GM12892 (cell line): Measurements from ENCODE around the gene CD37.

ENCODE experiments used
- DNase-seq: peaks from one replicate; pipeline ENCODE4 v3.0.0; 2011; ENCODE audit not compliant: insufficient read length
- FAIRE-seq: peaks from 2 replicates; lab custom pipeline; 2011; peaks lifted over from hg19 to GRCh38; lab: Jason Lieb, UNC
- POLR2A ChIP-seq: IDR thresholded peaks from 2 replicates; pipeline ENCODE4 v1.6.1; 2011; ENCODE audit warnings: low read depth, low read length, control low read depth
- POLR2AphosphoS5 ChIP-seq: IDR thresholded peaks from 2 replicates; pipeline ENCODE4 v1.6.1; 2011; ENCODE audit warnings: low read depth, low read length, control low read depth
- TAF1 ChIP-seq: IDR thresholded peaks from 2 replicates; pipeline ENCODE4 v1.6.1; 2011; ENCODE audit warnings: low read depth, mild to moderate bottlenecking, control low read depth, low read length, borderline replicate concordance

CD37 gene

GRCh38 chr19:49340865-49341718 is 5.9 kb downstream of the CD37 start:
- FAIRE-seq: no peak
- TF ChIP-seq POLR2AphosphoS5: no peak
- no peak for TF ChIP-seq TAF1
- TF ChIP-seq POLR2A: no peak
- DNase-seq: no peak

- TF ChIP-seq POLR2A (no peak), POLR2AphosphoS5 (no peak), TAF1 (no peak)
- no peak for DNase-seq
- FAIRE-seq: no peak
Observed at GRCh38 chr19:49342291-49342721, 7.1 kb downstream of the CD37 start.

GRCh38 chr19:49343123-49343522 is 7.9 kb downstream of the CD37 start:
- DNase-seq: no peak
- no peak for TF ChIP-seq POLR2A
- TF ChIP-seq POLR2AphosphoS5: no peak
- no peak for TF ChIP-seq TAF1
- FAIRE-seq: no peak

- TF ChIP-seq POLR2A (no peak), TAF1 (no peak), POLR2AphosphoS5 (no peak)
- FAIRE-seq (no peak), DNase-seq (no peak)
Observed at GRCh38 chr19:49344505-49345423, 9.6 kb downstream of the CD37 start.

GRCh38 chr19:49347191-49347590 is 12.0 kb downstream of the CD37 start:
- FAIRE-seq (no peak), DNase-seq (no peak)
- TF ChIP-seq POLR2AphosphoS5: no peak
- no peak for TF ChIP-seq TAF1
- no peak for TF ChIP-seq POLR2A

- no peak for DNase-seq
- FAIRE-seq: peak; percentile 5
- TF ChIP-seq TAF1 (no peak), POLR2A (no peak), POLR2AphosphoS5 (no peak)
Observed at GRCh38 chr19:49347835-49348234, 12.6 kb downstream of the CD37 start.

- DNase-seq (no peak), FAIRE-seq (no peak)
- TF ChIP-seq POLR2A: no peak
- no peak for TF ChIP-seq POLR2AphosphoS5
- TF ChIP-seq TAF1: no peak
Observed at GRCh38 chr19:49348305-49349189, 13.3 kb downstream of the CD37 start.

GRCh38 chr19:49349567-49349966 is 14.4 kb downstream of the CD37 start:
- no peak for FAIRE-seq
- TF ChIP-seq POLR2AphosphoS5: no peak
- no peak for TF ChIP-seq TAF1
- TF ChIP-seq POLR2A: no peak
- no peak for DNase-seq

GRCh38 chr19:49355909-49356353 is 20.7 kb downstream of the CD37 start:
- TF ChIP-seq POLR2A (no peak), POLR2AphosphoS5 (no peak), TAF1 (no peak)

GRCh38 chr19:49356382-49356781 is 21.2 kb downstream of the CD37 start:
- TF ChIP-seq POLR2A: no peak
- TF ChIP-seq TAF1: no peak
- TF ChIP-seq POLR2AphosphoS5: no peak
- no peak for DNase-seq
- no peak for FAIRE-seq

More at GRCh38 chr19:49355909-49356353, 20.7 kb downstream of the CD37 start:
- no peak for FAIRE-seq
- DNase-seq: no peak

- TF ChIP-seq POLR2AphosphoS5 (no peak), POLR2A (no peak), TAF1 (no peak)
- FAIRE-seq (no peak), DNase-seq (no peak)
Observed at GRCh38 chr19:49357186-49357585, 22.0 kb downstream of the CD37 start.
